Ovary (tissue), 3 donors: ENCODE measurements around the gene ADORA1.

Experiments used
- CTCF ChIP-seq, 3 donors: fragments of 450-650 bp in 2 of 3; fragments of 200-600 bp in 1 of 3; IDR thresholded peaks; one replicate each; pipeline versions ENCODE4 v1.5.1 to v1.8.0; 2016 to 2022; ENCODE audit warnings: antibody characterized with exemption in 3 of 3, mild to moderate bottlenecking in 1 of 3
- EP300 ChIP-seq: sonication (generic); formaldehyde crosslinking; IDR thresholded peaks from one replicate; pipeline ENCODE4 v1.6.1; 2017; ENCODE audit warnings: antibody characterized with exemption
- POLR2A ChIP-seq: fragments of 450-650 bp; IDR thresholded peaks from one replicate; pipeline ENCODE4 v1.6.1; 2017; ENCODE audit warnings: antibody characterized with exemption, mild to moderate bottlenecking, moderate library complexity
- donor health status: DM: no; HTN: no; CAD: no.

GRCh38 chr1:203159844-203160243 is 32.3 kb downstream of the ADORA1 start:
- TF ChIP-seq CTCF (IDR thresholded peaks at IDR 0.05) (no peak), POLR2A (no peak), EP300 (no peak)
